ENCODE measurements around the gene CTRB1.
A peak's percentile ranks its signal among the peaks of the same experiment; 100 is the strongest.

The CTRB1 gene

DNA sequence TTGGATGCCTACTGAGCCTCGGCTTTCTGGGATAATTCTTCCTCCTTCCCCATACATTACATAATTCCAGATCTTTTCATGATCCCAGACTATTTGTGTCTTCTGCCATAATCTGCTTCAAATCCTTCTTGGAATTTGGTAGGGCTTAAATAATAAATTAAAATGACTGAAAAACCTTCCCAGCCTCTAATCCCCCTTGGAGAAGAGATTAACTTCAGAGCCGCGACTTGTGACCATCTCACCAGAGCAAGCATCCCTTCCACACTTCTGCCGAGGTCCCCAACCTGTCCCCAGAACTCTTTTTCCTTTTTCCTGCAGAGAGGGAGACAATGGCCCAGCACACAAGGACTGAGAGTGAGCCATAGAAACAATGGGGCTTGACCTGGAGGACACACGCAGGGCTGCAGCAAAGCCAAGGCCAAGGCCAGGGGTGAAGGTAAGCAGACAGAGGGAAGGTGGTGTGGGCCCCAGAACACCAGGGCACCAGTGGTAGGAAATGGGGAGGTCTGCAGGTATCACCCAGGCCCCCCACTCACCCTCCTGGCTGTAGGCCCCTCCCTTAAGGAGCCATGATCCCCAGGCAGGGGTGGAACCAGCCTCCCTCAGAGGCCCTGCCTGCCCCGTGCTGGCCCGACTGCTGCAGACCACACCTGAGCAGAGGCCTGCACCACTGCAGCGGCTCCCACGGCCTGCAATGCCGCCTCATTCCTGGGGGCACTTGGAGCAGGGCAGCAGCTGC, 42.2 kb downstream of the CTRB1 start:
- no peak overlapping the region for H3K4me3 ChIP-seq (ENCODE audit: low read depth, low read length)
- DNase-seq (ENCODE audit: low read depth): no peak
- TF ChIP-seq, protein P1, sequence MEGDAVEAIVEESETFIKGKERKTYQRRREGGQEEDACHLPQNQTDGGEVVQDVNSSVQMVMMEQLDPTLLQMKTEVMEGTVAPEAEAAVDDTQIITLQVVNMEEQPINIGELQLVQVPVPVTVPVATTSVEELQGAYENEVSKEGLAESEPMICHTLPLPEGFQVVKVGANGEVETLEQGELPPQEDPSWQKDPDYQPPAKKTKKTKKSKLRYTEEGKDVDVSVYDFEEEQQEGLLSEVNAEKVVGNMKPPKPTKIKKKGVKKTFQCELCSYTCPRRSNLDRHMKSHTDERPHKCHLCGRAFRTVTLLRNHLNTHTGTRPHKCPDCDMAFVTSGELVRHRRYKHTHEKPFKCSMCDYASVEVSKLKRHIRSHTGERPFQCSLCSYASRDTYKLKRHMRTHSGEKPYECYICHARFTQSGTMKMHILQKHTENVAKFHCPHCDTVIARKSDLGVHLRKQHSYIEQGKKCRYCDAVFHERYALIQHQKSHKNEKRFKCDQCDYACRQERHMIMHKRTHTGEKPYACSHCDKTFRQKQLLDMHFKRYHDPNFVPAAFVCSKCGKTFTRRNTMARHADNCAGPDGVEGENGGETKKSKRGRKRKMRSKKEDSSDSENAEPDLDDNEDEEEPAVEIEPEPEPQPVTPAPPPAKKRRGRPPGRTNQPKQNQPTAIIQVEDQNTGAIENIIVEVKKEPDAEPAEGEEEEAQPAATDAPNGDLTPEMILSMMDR (IDR thresholded peaks at IDR 0.05; ENCODE audit: control insufficient read depth, extremely low read depth, insufficient read depth): no peak

DNA sequence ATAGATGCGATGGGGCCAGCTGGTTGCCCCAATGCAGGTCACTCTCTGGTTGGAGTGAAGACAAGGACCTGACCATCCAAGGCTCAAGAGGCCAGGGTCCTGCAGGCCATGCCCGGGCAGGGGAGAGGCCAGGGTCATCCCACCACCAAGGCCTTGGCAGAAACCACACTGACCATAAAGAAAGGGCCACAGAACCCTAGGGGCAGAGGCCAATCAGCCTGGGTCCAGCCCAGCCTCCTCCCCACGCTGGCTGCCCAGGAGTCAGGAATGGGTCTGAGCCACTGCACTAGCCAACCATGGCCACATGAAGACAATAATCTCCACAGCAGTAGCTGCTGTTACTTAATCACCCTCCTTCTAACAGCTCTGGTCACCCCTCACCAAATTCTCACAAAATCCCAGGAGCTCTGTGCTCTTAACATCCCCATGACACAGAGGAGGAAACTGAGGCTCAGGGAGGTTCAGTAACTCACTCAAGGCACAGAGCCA, 42.8 kb downstream of the CTRB1 start:
- no peak for DNase-seq (ENCODE audit: low read depth)
- TF ChIP-seq, protein P1 (IDR thresholded peaks at IDR 0.05; ENCODE audit: control insufficient read depth, extremely low read depth, insufficient read depth): no peak

DNA sequence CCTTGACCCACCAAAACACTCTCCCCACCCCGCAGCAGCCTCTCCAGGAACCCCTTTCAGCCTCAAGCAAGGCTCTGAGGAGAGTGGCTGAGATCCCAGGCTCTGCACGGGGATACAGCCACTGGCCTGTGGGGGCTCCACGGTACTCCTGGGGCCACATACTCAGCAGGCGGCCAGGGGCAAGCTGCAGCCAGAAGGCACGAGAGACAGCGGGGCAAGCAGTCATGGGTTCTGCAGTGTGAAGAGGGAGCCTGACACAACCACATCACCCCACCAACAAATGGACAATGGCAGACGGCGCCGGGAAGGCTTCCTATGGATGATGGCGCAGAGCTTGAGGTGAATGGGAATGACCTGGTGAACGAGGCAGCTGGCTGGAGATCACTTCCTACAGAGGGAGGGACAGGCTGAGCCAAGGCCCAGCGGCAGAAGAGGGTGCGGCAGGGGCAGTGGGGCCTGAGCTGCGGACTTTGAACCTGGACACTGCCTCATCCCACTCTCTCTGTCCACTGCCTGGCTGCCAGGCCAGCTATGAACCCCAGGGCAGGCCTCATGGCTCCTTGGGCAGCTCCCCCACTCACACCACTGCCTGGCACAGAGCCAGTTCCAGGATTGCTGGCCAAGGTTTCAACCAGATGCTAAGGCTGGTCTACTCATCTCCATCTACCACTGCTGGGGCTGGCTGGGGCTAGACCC, 43.5 kb downstream of the CTRB1 start:
- H3K4me3 ChIP-seq (ENCODE audit: low read depth, low read length): no peak overlapping the region
- TF ChIP-seq, protein P1 (IDR thresholded peaks at IDR 0.05; ENCODE audit: control insufficient read depth, extremely low read depth, insufficient read depth): no peak
- no peak for DNase-seq (ENCODE audit: low read depth)

More for the DNA sequence above, 42.8 kb downstream of the CTRB1 start:
- no peak overlapping the region for H3K4me3 ChIP-seq (ENCODE audit: low read depth, low read length)

DNA sequence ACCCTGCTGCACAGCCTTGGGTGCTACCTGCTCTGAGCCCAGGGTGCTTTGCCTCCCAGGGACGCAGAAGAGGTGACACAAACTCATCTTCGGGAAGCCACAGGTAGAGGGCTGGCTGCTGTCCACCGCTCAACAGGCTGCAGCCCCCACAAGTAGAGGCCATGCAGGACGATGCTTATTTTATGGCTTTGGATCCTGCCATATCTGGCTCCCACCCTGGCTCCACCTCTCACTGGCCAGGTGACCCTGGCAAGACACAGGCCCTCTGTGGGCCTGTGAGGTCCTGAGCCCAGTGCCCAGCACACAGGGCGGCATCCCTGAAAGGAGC, 44.0 kb downstream of the CTRB1 start:
- TF ChIP-seq, protein P1 (IDR thresholded peaks at IDR 0.05; ENCODE audit: control insufficient read depth, extremely low read depth, insufficient read depth): no peak
- no peak for DNase-seq (ENCODE audit: low read depth)
- no peak overlapping the region for H3K4me3 ChIP-seq (ENCODE audit: low read depth, low read length)

DNA sequence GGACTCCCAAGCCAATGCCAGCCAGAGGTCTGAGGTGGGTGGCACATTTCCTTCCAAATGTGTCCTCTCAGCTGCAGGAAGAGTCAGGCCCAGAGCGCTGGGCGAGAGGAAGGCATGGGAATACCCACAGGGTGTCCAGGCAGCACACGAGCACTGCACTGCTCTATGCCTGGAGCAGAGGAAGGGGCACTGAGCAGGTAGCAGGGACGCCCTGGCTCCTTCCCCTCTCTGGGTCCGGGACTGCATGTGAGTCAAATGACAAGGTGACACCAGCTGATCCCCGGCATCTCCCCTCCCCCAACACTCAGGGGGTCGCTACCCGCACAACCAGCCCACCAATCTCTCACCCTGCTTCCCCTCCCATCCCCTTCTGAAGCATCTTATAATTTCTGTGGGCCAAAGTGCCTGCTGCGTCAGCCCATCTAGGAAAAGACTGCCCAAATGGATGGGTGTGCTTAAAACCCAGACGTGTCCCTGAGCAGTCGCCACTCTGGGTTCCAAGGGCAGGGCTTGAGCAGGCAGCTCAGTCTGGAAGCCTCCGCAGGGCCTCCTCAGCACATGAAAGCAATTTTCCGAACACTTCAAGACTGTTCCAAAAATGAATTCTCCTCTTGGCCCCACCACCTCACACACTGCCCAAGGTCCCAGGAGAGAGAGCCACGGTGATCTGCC, 44.6 kb downstream of the CTRB1 start:
- H3K4me3 ChIP-seq (ENCODE audit: low read depth, low read length): peak overlapping the region; percentile 93
- DNase-seq (ENCODE audit: low read depth): no peak
- TF ChIP-seq, protein P1 (IDR thresholded peaks at IDR 0.05; ENCODE audit: control insufficient read depth, extremely low read depth, insufficient read depth): no peak

DNA sequence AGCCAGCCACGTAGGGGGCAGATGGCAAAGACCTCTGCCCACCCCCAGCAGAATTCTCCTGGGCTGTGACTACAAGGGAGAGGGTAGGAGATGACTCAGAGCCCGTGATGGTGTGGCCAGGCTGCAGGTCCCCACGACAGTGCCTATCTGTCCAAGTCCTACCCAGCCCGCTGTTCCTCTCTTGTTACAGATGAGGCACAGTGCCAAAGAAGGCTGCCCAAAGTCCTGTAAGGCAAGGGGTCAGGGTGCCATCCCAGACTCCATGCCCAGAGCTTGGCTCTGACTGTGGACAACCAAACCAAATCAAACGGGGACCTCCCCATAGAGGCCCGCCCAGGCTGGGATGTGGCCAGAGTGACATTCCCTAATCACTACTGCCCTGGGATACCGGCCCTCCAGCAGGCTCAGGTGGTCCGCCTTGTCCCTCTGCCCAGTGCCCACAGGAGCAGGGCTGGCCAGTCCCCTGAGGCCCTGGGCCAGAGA, 45.2 kb downstream of the CTRB1 start:
- peak; percentile 64 for DNase-seq (ENCODE audit: low read depth)
- H3K4me3 ChIP-seq (ENCODE audit: low read depth, low read length): peak overlapping the region; percentile 93
- TF ChIP-seq, protein P1 (IDR thresholded peaks at IDR 0.05; ENCODE audit: control insufficient read depth, extremely low read depth, insufficient read depth): no peak

Data from LNCaP clone FGC (cell line).